Measurements from ENCODE around the gene PGGT1B. TPM values are rescaled to one million over a fixed set of nuclear protein-coding genes. Genes with fewer than 3 reads are reported as not detected.

The PGGT1B gene
- total and polyA plus RNA-seq, 3 donors from 2014 or later, result 10.2 to 15.6 (median 12.1) TPM

- H3K4me1 ChIP-seq, result no peaks in the 10 kb centered on the region
- H3K36me3 ChIP-seq (ENCODE audit: low read depth, missing control alignments), result no peaks in the 10 kb centered on the region
- H3K27me3 ChIP-seq, result no peaks in the 10 kb centered on the region
- DNase-seq, result no peak
- intact Hi-C loops (cut with DNase I; ENCODE audit: low total_unique reads), result no loop called here
- no peaks in the 10 kb centered on the region for H3K9me3 ChIP-seq
- TF ChIP-seq POLR2A (IDR thresholded peaks at IDR 0.05) (no peak), CTCF (IDR thresholded peaks at IDR 0.05) (no peak)
- no peak overlapping the region for H3K4me3 ChIP-seq
- no peak overlapping the region for H3K27ac ChIP-seq
Measured at GRCh38 chr5:115186794-115187193, 75.9 kb downstream of the PGGT1B start.

- H3K4me3 ChIP-seq, result no peak overlapping the region
- 79 to 84% methylated on average over 2 of the region's 2 CpGs for WGBS, 2 donors
- no peaks in the 10 kb centered on the region for H3K36me3 ChIP-seq (ENCODE audit: low read depth, missing control alignments)
- TF ChIP-seq CTCF (IDR thresholded peaks at IDR 0.05), result no peak
- no peak for TF ChIP-seq POLR2A (IDR thresholded peaks at IDR 0.05)
- H3K9me3 ChIP-seq, result no peaks in the 10 kb centered on the region
- H3K27me3 ChIP-seq, result no peaks in the 10 kb centered on the region
- DNase-seq, result no peak
- H3K27ac ChIP-seq, result no peak overlapping the region
- H3K4me1 ChIP-seq, result peaks cover 2% of the 10 kb centered on the region
- intact Hi-C loops (cut with DNase I; ENCODE audit: low total_unique reads), result no loop called here
Measured at GRCh38 chr5:115184770-115185169, 77.9 kb downstream of the PGGT1B start.

- TF ChIP-seq POLR2A (IDR thresholded peaks at IDR 0.05), result no peak
- no peak for TF ChIP-seq CTCF (IDR thresholded peaks at IDR 0.05)
- H3K4me3 ChIP-seq, result no peak overlapping the region
- no peaks in the 10 kb centered on the region for H3K27me3 ChIP-seq
- intact Hi-C loops (cut with DNase I; ENCODE audit: low total_unique reads), result no loop called here
- H3K4me1 ChIP-seq, result peaks cover 8% of the 10 kb centered on the region
- no peak overlapping the region for H3K27ac ChIP-seq
- H3K9me3 ChIP-seq, result no peaks in the 10 kb centered on the region
- DNase-seq, result no peak
- no peaks in the 10 kb centered on the region for H3K36me3 ChIP-seq (ENCODE audit: low read depth, missing control alignments)
Measured at GRCh38 chr5:115181757-115182156, 80.9 kb downstream of the PGGT1B start.

GRCh38 chr5:115180165-115180709 lies 82.4 kb downstream of the PGGT1B start:
- H3K27me3 ChIP-seq, result no peaks in the 10 kb centered on the region
- peak; percentile 38 for DNase-seq
- no peaks in the 10 kb centered on the region for H3K36me3 ChIP-seq (ENCODE audit: low read depth, missing control alignments)
- TF ChIP-seq POLR2A (IDR thresholded peaks at IDR 0.05), result no peak
- TF ChIP-seq CTCF (IDR thresholded peaks at IDR 0.05), result no peak
- no peak overlapping the region for H3K27ac ChIP-seq
- peaks cover 8% of the 10 kb centered on the region for H3K4me1 ChIP-seq
- 1 to 2% methylated on average over 54 of the region's 54 CpGs for WGBS, 2 donors
- intact Hi-C loops (cut with DNase I; ENCODE audit: low total_unique reads), result no loop called here
- peak overlapping the region; percentile 52 to 53 for H3K4me3 ChIP-seq
- H3K9me3 ChIP-seq, result no peaks in the 10 kb centered on the region

GRCh38 chr5:115179394-115180164 lies 83.1 kb downstream of the PGGT1B start:
- intact Hi-C loops (cut with DNase I; ENCODE audit: low total_unique reads), result no loop called here
- 1 to 2% methylated on average over 26 to 45 of the region's 56 CpGs for WGBS, 2 donors
- TF ChIP-seq CTCF (IDR thresholded peaks at IDR 0.05) (no peak), POLR2A (IDR thresholded peaks at IDR 0.05) (no peak)
- peaks cover 8% of the 10 kb centered on the region for H3K4me1 ChIP-seq
- DNase-seq, result peak; percentile 26
- no peak overlapping the region for H3K27ac ChIP-seq
- H3K27me3 ChIP-seq, result no peaks in the 10 kb centered on the region
- H3K4me3 ChIP-seq, result peak overlapping the region; percentile 52 to 53
- no peaks in the 10 kb centered on the region for H3K9me3 ChIP-seq
- H3K36me3 ChIP-seq (ENCODE audit: low read depth, missing control alignments), result no peaks in the 10 kb centered on the region
